Lower leg skin (tissue), 4 donors: ENCODE data around the gene NME3. TPM values are rescaled to one million over a fixed set of nuclear protein-coding genes. Genes with fewer than 3 reads are reported as not detected.

ENCODE experiments used
- DNase-seq, 2 donors: peaks; one replicate each; pipeline ENCODE4 v3.0.0-alpha.2; 2019; ENCODE audit warnings: low spot score in 2 of 2
- H3K4me3 ChIP-seq: fragments of 200-600 bp; sonication (generic); 2 replicates; pipeline ENCODE4 v1.5.1; 2017; ENCODE audit warnings: mild to moderate bottlenecking, low read depth; ENCODE audit not compliant: poor library complexity, severe bottlenecking
- POLR2A ChIP-seq, 2 donors: fragments of 450-650 bp; IDR thresholded peaks; one replicate each; pipeline ENCODE4 v1.6.1; 2016 to 2017; ENCODE audit warnings: antibody characterized with exemption in 2 of 2, mild to moderate bottlenecking in 1 of 2, moderate library complexity in 1 of 2
- WGBS, 2 donors: methylation state at CpG; one replicate each; pipeline ENCODE4 v1.1.5; 2018; 5-methylcytosine and 5-hydroxymethylcytosine counted together
- intact Hi-C: fragments of 100-400 bp; cut with DNase I; formaldehyde crosslinking; loops from one replicate; pipeline ENCODE4 v1.15.0; 2023; ENCODE audit warnings: low total_unique reads
- total RNA-seq, 4 donors: library from RNA; depleted of rRNA; stranded (reverse); fragments of >200 nt; gene quantifications; one replicate each; pipeline ENCODE4 v1.1.0, GENCODE V29; 2016
- TF ChIP-seq, protein P1 (sequence below), 3 donors: fragments of 450-650 bp; IDR thresholded peaks; one replicate each; pipeline ENCODE4 v1.5.1; 2016; ENCODE audit warnings: antibody characterized with exemption in 3 of 3, mild to moderate bottlenecking in 3 of 3, moderate library complexity in 2 of 3

The NME3 gene
- total RNA-seq = 10 to 100 TPM; 77.7 to 98.4 (median 85.8) TPM

GRCh38 chr16:1771188-1771863 lies at the start of gene NME3:
TSS of gene NME3 (minus strand) at chr16:1771543. CDS start at chr16:1771534, 9 bp downstream.
- 2% methylated on average over 67 of the region's 79 CpGs; no CpG with 5 or more reads in 1 of the 2 donors for WGBS, 2 donors
- TF ChIP-seq POLR2A (IDR thresholded peaks at IDR 0.05) = no peak
- TF ChIP-seq, protein P1, sequence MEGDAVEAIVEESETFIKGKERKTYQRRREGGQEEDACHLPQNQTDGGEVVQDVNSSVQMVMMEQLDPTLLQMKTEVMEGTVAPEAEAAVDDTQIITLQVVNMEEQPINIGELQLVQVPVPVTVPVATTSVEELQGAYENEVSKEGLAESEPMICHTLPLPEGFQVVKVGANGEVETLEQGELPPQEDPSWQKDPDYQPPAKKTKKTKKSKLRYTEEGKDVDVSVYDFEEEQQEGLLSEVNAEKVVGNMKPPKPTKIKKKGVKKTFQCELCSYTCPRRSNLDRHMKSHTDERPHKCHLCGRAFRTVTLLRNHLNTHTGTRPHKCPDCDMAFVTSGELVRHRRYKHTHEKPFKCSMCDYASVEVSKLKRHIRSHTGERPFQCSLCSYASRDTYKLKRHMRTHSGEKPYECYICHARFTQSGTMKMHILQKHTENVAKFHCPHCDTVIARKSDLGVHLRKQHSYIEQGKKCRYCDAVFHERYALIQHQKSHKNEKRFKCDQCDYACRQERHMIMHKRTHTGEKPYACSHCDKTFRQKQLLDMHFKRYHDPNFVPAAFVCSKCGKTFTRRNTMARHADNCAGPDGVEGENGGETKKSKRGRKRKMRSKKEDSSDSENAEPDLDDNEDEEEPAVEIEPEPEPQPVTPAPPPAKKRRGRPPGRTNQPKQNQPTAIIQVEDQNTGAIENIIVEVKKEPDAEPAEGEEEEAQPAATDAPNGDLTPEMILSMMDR (IDR thresholded peaks at IDR 0.05) = no peak
- DNase-seq = peak; percentile 74 to 96
- peak within 1 kb of the TSS; percentile 95 for H3K4me3 ChIP-seq
- intact Hi-C loops = no loop called here

DNA sequence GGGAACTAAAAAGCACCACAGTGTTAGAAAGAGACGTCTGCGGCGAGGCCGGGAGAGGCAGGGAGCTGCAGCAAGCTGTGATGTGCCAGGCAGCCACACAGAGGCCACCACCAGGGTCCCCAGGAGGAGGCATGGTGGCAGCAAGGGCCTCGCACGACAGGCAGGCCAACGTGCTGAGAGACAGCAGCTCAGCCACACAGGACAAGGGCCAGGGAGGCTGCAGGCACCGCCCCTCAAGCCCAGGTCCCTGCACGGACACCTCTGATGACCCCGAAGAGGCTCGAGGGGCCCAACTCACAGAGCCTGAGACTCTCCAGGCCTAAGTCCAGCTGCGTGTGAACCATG lies 49.6 kb upstream of the NME3 start:
- 95 to 97% methylated on average over 11 to 12 of the region's 12 CpGs for WGBS, 2 donors
- no peak for DNase-seq
- no peak for TF ChIP-seq POLR2A (IDR thresholded peaks at IDR 0.05)
- TF ChIP-seq, protein P1 (IDR thresholded peaks at IDR 0.05) = no peak
- no peak overlapping the region for H3K4me3 ChIP-seq
- intact Hi-C loops = no loop called here

DNA sequence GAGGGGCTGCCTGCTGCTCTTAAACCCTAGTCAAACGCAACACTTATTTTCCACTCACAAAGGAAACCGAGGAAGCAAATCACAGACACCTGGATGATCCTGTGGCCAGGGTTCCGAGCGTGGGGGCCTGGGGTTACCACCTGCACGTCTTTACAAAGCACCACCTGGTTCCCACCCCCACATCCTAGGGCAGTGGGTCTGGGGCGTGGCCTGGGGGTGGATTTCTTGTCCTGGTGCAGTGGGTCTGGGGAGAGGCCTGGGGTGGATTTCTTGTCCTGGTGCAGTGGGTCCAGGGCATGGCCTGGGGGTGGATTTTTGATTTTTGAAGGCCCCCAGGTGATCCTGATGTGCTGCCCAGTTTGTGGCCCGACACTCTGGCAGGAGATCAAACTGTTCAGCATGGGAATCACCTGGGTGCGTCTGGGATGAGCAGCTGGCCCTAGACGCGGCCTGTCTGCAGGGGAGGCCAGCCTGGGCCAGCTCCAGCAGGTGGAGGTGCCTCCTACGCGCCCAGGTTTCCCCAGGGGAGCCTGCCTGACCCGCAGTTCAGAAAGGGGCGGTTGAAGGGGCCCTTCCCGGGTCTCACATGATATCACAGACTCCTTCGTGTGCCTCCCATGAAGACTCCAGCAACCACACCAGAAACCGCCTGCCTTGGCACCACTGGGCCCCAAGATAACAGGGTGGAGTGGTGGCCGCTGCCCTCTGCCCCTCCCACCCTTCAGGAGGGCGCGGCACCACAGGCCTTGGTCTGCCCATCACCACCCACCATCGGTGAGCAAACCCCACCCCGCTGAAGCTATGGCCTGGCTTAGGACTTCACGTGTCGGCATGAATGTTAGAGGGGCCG lies 49.0 kb upstream of the NME3 start:
- intact Hi-C loops = no loop called here
- H3K4me3 ChIP-seq = no peak overlapping the region
- WGBS, 2 donors = 84% methylated on average over 22 of the region's 25 CpGs
- TF ChIP-seq POLR2A (IDR thresholded peaks at IDR 0.05) = no peak
- TF ChIP-seq, protein P1 (IDR thresholded peaks at IDR 0.05) = no peak
- no peak for DNase-seq

DNA sequence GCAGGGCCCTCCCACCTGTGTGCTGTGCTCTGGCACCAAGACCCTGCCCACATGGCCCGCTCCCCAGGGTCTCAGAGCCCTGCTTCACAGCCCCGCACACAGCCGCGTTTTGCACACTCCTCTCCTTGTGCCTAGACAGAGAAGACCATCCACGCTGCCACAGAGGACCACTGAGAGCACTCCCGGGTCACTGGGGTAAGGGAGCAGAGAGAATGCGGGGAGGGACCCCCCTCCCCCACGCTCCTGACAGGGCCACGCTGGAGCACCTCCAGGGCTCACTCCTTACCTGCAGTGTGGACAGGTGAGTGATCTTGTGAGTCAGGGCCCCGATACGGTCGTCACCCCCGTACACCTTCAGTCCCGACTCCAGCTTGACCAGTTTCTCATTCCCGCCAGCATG lies 48.3 kb upstream of the NME3 start:
- H3K4me3 ChIP-seq = no peak overlapping the region
- intact Hi-C loops = no loop called here
- 87 to 96% methylated on average over 15 of the region's 15 CpGs for WGBS, 2 donors
- TF ChIP-seq, protein P1 (IDR thresholded peaks at IDR 0.05) = no peak
- TF ChIP-seq POLR2A (IDR thresholded peaks at IDR 0.05) = no peak
- DNase-seq = no peak

- TF ChIP-seq, protein P1 (IDR thresholded peaks at IDR 0.05) = no peak
- TF ChIP-seq POLR2A (IDR thresholded peaks at IDR 0.05) = no peak
These were observed 47.7 kb upstream of the NME3 start for GRCh38 chr16:1818873-1819525.

More at GRCh38 chr16:1818873-1819525, 47.7 kb upstream of the NME3 start:
- no peak overlapping the region for H3K4me3 ChIP-seq
- DNase-seq = no peak
- intact Hi-C loops = no loop called here
- 92 to 96% methylated on average over 25 to 35 of the region's 35 CpGs for WGBS, 2 donors
